H9 (cell line): ENCODE results near the gene ACVR1. TPM values are rescaled to one million over a fixed set of nuclear protein-coding genes. Genes with fewer than 3 reads are reported as not detected.

Source experiments
- DNase-seq: peaks from one replicate; pipeline ENCODE4 v3.0.0-alpha.2; 2017
- H2AFZ ChIP-seq: one replicate; pipeline ENCODE4 v1.6.1; 2013; ENCODE audit warnings: mild to moderate bottlenecking, low read length, control low read depth, moderate library complexity
- H2AK5ac ChIP-seq: 2 replicates; pipeline ENCODE4 v1.6.1; 2013; ENCODE audit warnings: low read length, control low read depth, mixed read lengths; ENCODE audit not compliant: insufficient read length
- H2BK120ac ChIP-seq: one replicate; pipeline ENCODE4 v1.6.1; 2013; ENCODE audit warnings: low read depth, mild to moderate bottlenecking, low read length, control low read depth, inconsistent platforms; ENCODE audit not compliant: poor library complexity, severe bottlenecking
- H2BK12ac ChIP-seq: 2 replicates; pipeline ENCODE4 v1.6.1; 2013; ENCODE audit warnings: low read length, control low read depth, mixed read lengths, low read depth; ENCODE audit not compliant: insufficient read length
- H2BK15ac ChIP-seq: 2 replicates; pipeline ENCODE4 v1.6.1; 2013; ENCODE audit warnings: low read depth, low read length, control low read depth
- H2BK20ac ChIP-seq: one replicate; pipeline ENCODE4 v1.6.1; 2013; ENCODE audit warnings: low read depth, mild to moderate bottlenecking, low read length, control low read depth, inconsistent platforms; ENCODE audit not compliant: poor library complexity, severe bottlenecking
- H2BK5ac ChIP-seq: 2 replicates; pipeline ENCODE4 v1.6.1; 2013; ENCODE audit warnings: low read length, control low read depth, mixed read lengths; ENCODE audit not compliant: insufficient read length
- H3K14ac ChIP-seq: 2 replicates; pipeline ENCODE4 v1.6.1; 2013; ENCODE audit warnings: low read length, control low read depth; ENCODE audit not compliant: insufficient read depth
- H3K18ac ChIP-seq: 2 replicates; pipeline ENCODE4 v1.6.1; 2013; ENCODE audit warnings: low read depth, mild to moderate bottlenecking, mixed read lengths, low read length, control low read depth; ENCODE audit not compliant: insufficient read length
- H3K23ac ChIP-seq: 2 replicates; pipeline ENCODE4 v1.6.1; 2013; ENCODE audit warnings: low read length, control low read depth, mixed read lengths, low read depth; ENCODE audit not compliant: insufficient read length
- H3K23me2 ChIP-seq: 2 replicates; pipeline ENCODE4 v1.6.1; 2013; ENCODE audit warnings: low read depth, mild to moderate bottlenecking, mixed read lengths, low read length, control low read depth; ENCODE audit not compliant: insufficient read length, poor library complexity, severe bottlenecking
- H3K27ac ChIP-seq: 2 replicates; pipeline ENCODE4 v1.5.1; 2013; ENCODE audit warnings: low read length, control low read depth, mixed read lengths, low read depth; ENCODE audit not compliant: insufficient read length
- H3K27me3 ChIP-seq: 2 replicates; pipeline ENCODE4 v1.6.1; 2013; ENCODE audit warnings: low read length, control low read depth, inconsistent platforms; ENCODE audit not compliant: insufficient read depth
- H3K4ac ChIP-seq: 2 replicates; pipeline ENCODE4 v1.6.1; 2013; ENCODE audit warnings: low read depth, mild to moderate bottlenecking, control low read depth, inconsistent platforms, low read length, moderate library complexity
- H3K4me1 ChIP-seq: 2 replicates; pipeline ENCODE4 v1.6.1; 2013; ENCODE audit warnings: low read length, control low read depth, inconsistent platforms; ENCODE audit not compliant: insufficient read depth
- H3K4me2 ChIP-seq: 2 replicates; pipeline ENCODE4 v1.6.1; 2013; ENCODE audit warnings: low read length, control low read depth, mixed read lengths; ENCODE audit not compliant: insufficient read length, insufficient read depth
- H3K56ac ChIP-seq: 2 replicates; pipeline ENCODE4 v1.6.1; 2013; ENCODE audit warnings: low read depth, mild to moderate bottlenecking, mixed read lengths, low read length, control low read depth; ENCODE audit not compliant: insufficient read length
- H3K79me1 ChIP-seq: 2 replicates; pipeline ENCODE4 v1.6.1; 2013; ENCODE audit warnings: low read depth, mild to moderate bottlenecking, moderate library complexity, low read length, control low read depth, inconsistent platforms; ENCODE audit not compliant: insufficient read depth, poor library complexity, severe bottlenecking
- H3K79me2 ChIP-seq: 2 replicates; pipeline ENCODE4 v1.6.1; 2013; ENCODE audit warnings: low read length, control low read depth, inconsistent platforms; ENCODE audit not compliant: insufficient read depth
- H3K9ac ChIP-seq: 2 replicates; pipeline ENCODE4 v1.6.1; 2013; ENCODE audit warnings: low read length, control low read depth, mixed read lengths; ENCODE audit not compliant: insufficient read length; ENCODE audit errors: extremely low read depth
- H3K9me3 ChIP-seq: one replicate; pipeline ENCODE4 v1.6.1; 2013; ENCODE audit warnings: low read depth, low read length, inconsistent platforms; ENCODE audit not compliant: control insufficient read depth
- H3T11ph ChIP-seq: one replicate; pipeline ENCODE4 v1.6.1; 2013; ENCODE audit warnings: mild to moderate bottlenecking, low read length, control low read depth, inconsistent platforms
- H4K20me1 ChIP-seq: one replicate; pipeline ENCODE4 v1.6.1; 2013; ENCODE audit not compliant: control insufficient read depth, insufficient read length, insufficient read depth
- H4K5ac ChIP-seq: 2 replicates; pipeline ENCODE4 v1.6.1; 2013; ENCODE audit warnings: low read depth, mild to moderate bottlenecking, mixed read lengths, low read length, control low read depth; ENCODE audit not compliant: insufficient read length
- H4K8ac ChIP-seq: replicated peaks from 2 replicates; pipeline ENCODE4 v1.6.1; 2013; ENCODE audit warnings: low read length, control low read depth, mixed read lengths, low read depth; ENCODE audit not compliant: insufficient read length
- H4K91ac ChIP-seq: 2 replicates; pipeline ENCODE4 v1.6.1; 2013; ENCODE audit warnings: low read depth, mild to moderate bottlenecking, moderate library complexity, mixed read lengths, low read length, control low read depth; ENCODE audit not compliant: insufficient read length
- H3K27ac Mint-ChIP-seq, 3 experiments: 2 replicates in 2 of 3; 3 replicates in 1 of 3; pipeline ENCODE4 v1.8.0; 2020 to 2021; ENCODE audit warnings: mixed read lengths in 3 of 3, mild to moderate bottlenecking in 1 of 3, moderate library complexity in 1 of 3
- H3K27me3 Mint-ChIP-seq: 2 replicates; pipeline ENCODE4 v1.8.0; 2021; ENCODE audit warnings: low read depth, mild to moderate bottlenecking, moderate library complexity, mixed read lengths
- H3K36me3 Mint-ChIP-seq, 3 experiments: 2 replicates in 2 of 3; 3 replicates in 1 of 3; pipeline ENCODE4 v1.8.0; 2020 to 2021; ENCODE audit warnings: low read depth in 3 of 3, mixed read lengths in 3 of 3; ENCODE audit not compliant: insufficient read depth in 1 of 3
- H3K4me1 Mint-ChIP-seq, 2 experiments: 2 replicates each; pipeline ENCODE4 v1.8.0; 2020; ENCODE audit warnings: mixed read lengths in 2 of 2
- H3K4me3 Mint-ChIP-seq, 2 experiments: 2 replicates in 1 of 2; 3 replicates in 1 of 2; pipeline ENCODE4 v1.8.0; 2020 to 2021; ENCODE audit warnings: mild to moderate bottlenecking in 2 of 2, mixed read lengths in 2 of 2, moderate library complexity in 1 of 2
- H3K9me3 Mint-ChIP-seq, 2 experiments: 2 replicates in 1 of 2; 3 replicates in 1 of 2; pipeline ENCODE4 v1.8.0; 2020; ENCODE audit warnings: mild to moderate bottlenecking in 2 of 2, mixed read lengths in 2 of 2, moderate library complexity in 1 of 2
- WGBS: extraction: QIAGEN DNeasy Blood & Tissue Kit; methylation state at CpG from one replicate; pipeline ENCODE4 v1.1.7; 2013; ENCODE audit warnings: missing lambda C conversion rate, low lambda C conversion rate, mixed read lengths; ENCODE audit not compliant: insufficient read length; ENCODE audit errors: extremely low coverage; 5-methylcytosine and 5-hydroxymethylcytosine counted together
- total RNA-seq: library from RNA; stranded (reverse); gene quantifications from 2 replicates; pipeline ENCODE4 v1.2.1, GENCODE V29; 2021
- TF ChIP-seq, protein P1 (sequence below): fragments of 200-600 bp; sonication (generic); conservative IDR thresholded peaks from 3 replicates; pipeline ENCODE4 v1.8.0; 2021; ENCODE audit warnings: antibody characterized with exemption, mild to moderate bottlenecking

The ACVR1 gene
- total RNA-seq, 1 experiment from 2014 or later = 21.2 TPM

DNA sequence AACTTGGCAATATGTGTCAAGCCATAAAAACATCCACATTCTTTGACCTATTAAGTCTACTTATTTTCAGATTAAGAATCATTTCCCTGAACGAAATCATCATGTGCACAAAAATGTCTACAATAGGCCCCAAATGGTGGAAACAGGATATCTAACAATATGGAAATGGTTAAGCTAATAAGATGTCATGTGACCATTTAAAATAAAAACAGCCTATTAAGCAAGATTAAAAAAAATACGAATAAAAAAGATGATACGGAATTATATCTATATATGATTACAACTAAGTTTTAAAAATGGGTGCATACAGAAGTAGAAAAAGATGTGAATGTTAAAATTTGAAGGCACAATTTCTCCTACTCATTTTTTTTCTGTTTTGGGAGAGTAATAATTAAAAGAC lies 128.8 kb downstream of the ACVR1 start:
- Histone ChIP-seq H2BK12ac (no peak overlapping the region), H2BK5ac (no peak overlapping the region), H3K23ac (no peak overlapping the region), H3K27ac (no peak overlapping the region), H4K8ac (no peak overlapping the region), H3K18ac (no peak overlapping the region), H3K56ac (no peak overlapping the region), H2BK20ac (no peak overlapping the region), H3K9ac (no peak overlapping the region), H3K14ac (no peak overlapping the region), H2AFZ (no peak overlapping the region), H3K79me2 (no peaks in the 10 kb centered on the region), H2BK120ac (no peak overlapping the region), H3K23me2 (no peaks in the 10 kb centered on the region), H2BK15ac (no peak overlapping the region), H4K5ac (no peak overlapping the region), H2AK5ac (no peak overlapping the region), H3K27me3 (no peaks in the 10 kb centered on the region), H3K4me2 (no peak overlapping the region), H3K79me1 (no peaks in the 10 kb centered on the region), H3K4me1 (no peaks in the 10 kb centered on the region), H3K9me3 (no peaks in the 10 kb centered on the region), H3K4ac (no peak overlapping the region), H3T11ph (no peak overlapping the region), H4K20me1 (no peaks in the 10 kb centered on the region), H4K91ac (no peak overlapping the region)
- TF ChIP-seq, protein P1, sequence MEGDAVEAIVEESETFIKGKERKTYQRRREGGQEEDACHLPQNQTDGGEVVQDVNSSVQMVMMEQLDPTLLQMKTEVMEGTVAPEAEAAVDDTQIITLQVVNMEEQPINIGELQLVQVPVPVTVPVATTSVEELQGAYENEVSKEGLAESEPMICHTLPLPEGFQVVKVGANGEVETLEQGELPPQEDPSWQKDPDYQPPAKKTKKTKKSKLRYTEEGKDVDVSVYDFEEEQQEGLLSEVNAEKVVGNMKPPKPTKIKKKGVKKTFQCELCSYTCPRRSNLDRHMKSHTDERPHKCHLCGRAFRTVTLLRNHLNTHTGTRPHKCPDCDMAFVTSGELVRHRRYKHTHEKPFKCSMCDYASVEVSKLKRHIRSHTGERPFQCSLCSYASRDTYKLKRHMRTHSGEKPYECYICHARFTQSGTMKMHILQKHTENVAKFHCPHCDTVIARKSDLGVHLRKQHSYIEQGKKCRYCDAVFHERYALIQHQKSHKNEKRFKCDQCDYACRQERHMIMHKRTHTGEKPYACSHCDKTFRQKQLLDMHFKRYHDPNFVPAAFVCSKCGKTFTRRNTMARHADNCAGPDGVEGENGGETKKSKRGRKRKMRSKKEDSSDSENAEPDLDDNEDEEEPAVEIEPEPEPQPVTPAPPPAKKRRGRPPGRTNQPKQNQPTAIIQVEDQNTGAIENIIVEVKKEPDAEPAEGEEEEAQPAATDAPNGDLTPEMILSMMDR = no peak
- 100% methylated on average over 2 of the region's 3 CpGs for WGBS
- Mint-ChIP-seq H3K36me3 (peaks cover 11 to 27% (median 17%) of the 10 kb centered on the region in 3 experiments; a peak in 6 of 7 replicates), H3K9me3 (no peaks in the 10 kb centered on the region; a peak in 1 of 5 replicates), H3K27me3 (no peaks in the 10 kb centered on the region), H3K4me3 (no peak overlapping the region), H3K4me1 (peaks cover 4 to 9% of the 10 kb centered on the region in 2 experiments; a peak in 2 of 4 replicates), H3K27ac (no peak overlapping the region)
- DNase-seq = no peak
